ENCODE measurements around the gene HLX. TPM values are rescaled to one million over a fixed set of nuclear protein-coding genes. Genes with fewer than 3 reads are reported as not detected.

Gene HLX
- total and polyA plus RNA-seq, 2 of the 13 experiments (the other 11 are each of a cell fraction or from before 2014, with no cell fraction given): 0.30 to 0.35 TPM

GRCh38 chr1:220884109-220884980 lies 5.1 kb downstream of the HLX start:
- Histone ChIP-seq H3K4me3 (replicated peaks in 1 of 3; ENCODE audit: insufficient read depth in 1 of 3, low read depth in 2 of 3, low read length in 3 of 3) (no peak overlapping the region), H3K9me3 (ENCODE audit: low read length) (no peaks in the 10 kb centered on the region), H2AFZ (ENCODE audit: low read length) (no peak overlapping the region), H3K36me3 (replicated peaks in 1 of 2; ENCODE audit: control insufficient read depth in 1 of 2, insufficient read depth in 2 of 2, low read length in 2 of 2) (no peaks in the 10 kb centered on the region), H3K4me2 (ENCODE audit: low read depth, low read length) (no peak overlapping the region), H3K4me1 (ENCODE audit: insufficient read depth, low read length) (no peaks in the 10 kb centered on the region), H3K27me3 (ENCODE audit: control insufficient read depth in 1 of 2, insufficient read depth in 2 of 2, low read length in 2 of 2) (peaks cover 2 to 16% of the 10 kb centered on the region in 2 experiments; a peak in 3 of 5 replicates), H3K79me2 (ENCODE audit: insufficient read depth, low read length) (no peaks in the 10 kb centered on the region), H3K27ac (ENCODE audit: extremely low read length, insufficient read depth, low read length) (no peak overlapping the region), H4K20me1 (ENCODE audit: insufficient read depth, low read length) (no peaks in the 10 kb centered on the region), H3K9ac (ENCODE audit: insufficient read depth, low read depth, low read length) (no peak overlapping the region)
- ChIA-PET CTCF (ENCODE audit: low intra/inter-chr PET ratio, low total read pairs) (no interaction called here), POLR2A (no interaction called here)
- intact Hi-C loops (cut with micrococcal nuclease; ENCODE audit: unreplicated experiment): no loop called here
- 93% methylated on average over 44 of the region's 59 CpGs for WGBS (ENCODE audit: low lambda C conversion rate)
- no peak for DNase-seq (ENCODE audit: low spot score)
- no peak for ATAC-seq
- in situ Hi-C loops (cut with HindIII; ENCODE audit: extremely low pct_ligation_motif_present, low pct_unique_long_range_greater_than_20kb): no loop called here
- TF ChIP-seq PREB (CRISPR knock-in tag; IDR thresholded peaks at IDR 0.05) (no peak), RAD51 (IDR thresholded peaks at IDR 0.05; ENCODE audit: borderline replicate concordance) (no peak), ZKSCAN5 (CRISPR knock-in tag; IDR thresholded peaks at IDR 0.05) (no peak), GLMP (CRISPR knock-in tag; IDR thresholded peaks at IDR 0.05; ENCODE audit: borderline replicate concordance) (no peak), SOX5 (CRISPR knock-in tag; IDR thresholded peaks at IDR 0.05; ENCODE audit: borderline replicate concordance) (no peak), ZNF781 (CRISPR knock-in tag; IDR thresholded peaks at IDR 0.05; ENCODE audit: borderline replicate concordance, not compliant biosample characterization) (no peak), HOXA3 (CRISPR knock-in tag; IDR thresholded peaks at IDR 0.05) (no peak)
- no peak for FAIRE-seq
- no TSS peak for BruUV-seq (replicated peaks)

Data from HepG2 (cell line).